ENCODE data around the gene GPR39. TPM values are rescaled to one million over a fixed set of nuclear protein-coding genes. Genes with fewer than 3 reads are reported as not detected.

Gene GPR39
- total RNA-seq, 1 experiment from 2014 or later, result 34.8 TPM

- no peaks in the 10 kb centered on the region for H3F3A ChIP-seq (ENCODE audit: low read length, unreplicated experiment)
- H3K27ac ChIP-seq (ENCODE audit: low read length), result no peak overlapping the region
- no peak for DNase-seq
- H3K4me3 ChIP-seq (ENCODE audit: low read length), result no peak overlapping the region
- no peaks in the 10 kb centered on the region for H3K9me2 ChIP-seq (replicated peaks; ENCODE audit: low read length)
- no peaks in the 10 kb centered on the region for H3K27me3 ChIP-seq (ENCODE audit: low read length)
- no peak overlapping the region for H2AFZ ChIP-seq (ENCODE audit: low read length)
- no peak for ATAC-seq
- TF ChIP-seq, protein P1, sequence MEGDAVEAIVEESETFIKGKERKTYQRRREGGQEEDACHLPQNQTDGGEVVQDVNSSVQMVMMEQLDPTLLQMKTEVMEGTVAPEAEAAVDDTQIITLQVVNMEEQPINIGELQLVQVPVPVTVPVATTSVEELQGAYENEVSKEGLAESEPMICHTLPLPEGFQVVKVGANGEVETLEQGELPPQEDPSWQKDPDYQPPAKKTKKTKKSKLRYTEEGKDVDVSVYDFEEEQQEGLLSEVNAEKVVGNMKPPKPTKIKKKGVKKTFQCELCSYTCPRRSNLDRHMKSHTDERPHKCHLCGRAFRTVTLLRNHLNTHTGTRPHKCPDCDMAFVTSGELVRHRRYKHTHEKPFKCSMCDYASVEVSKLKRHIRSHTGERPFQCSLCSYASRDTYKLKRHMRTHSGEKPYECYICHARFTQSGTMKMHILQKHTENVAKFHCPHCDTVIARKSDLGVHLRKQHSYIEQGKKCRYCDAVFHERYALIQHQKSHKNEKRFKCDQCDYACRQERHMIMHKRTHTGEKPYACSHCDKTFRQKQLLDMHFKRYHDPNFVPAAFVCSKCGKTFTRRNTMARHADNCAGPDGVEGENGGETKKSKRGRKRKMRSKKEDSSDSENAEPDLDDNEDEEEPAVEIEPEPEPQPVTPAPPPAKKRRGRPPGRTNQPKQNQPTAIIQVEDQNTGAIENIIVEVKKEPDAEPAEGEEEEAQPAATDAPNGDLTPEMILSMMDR (conservative IDR thresholded peaks at IDR 0.05; ENCODE audit: low read depth, low read length), result no peak
- TF ChIP-seq EZH2 (IDR thresholded peaks at IDR 0.05; ENCODE audit: low read length, unreplicated experiment), result no peak
- TF ChIP-seq EZH2phosphoT487 (IDR thresholded peaks at IDR 0.05; ENCODE audit: borderline replicate concordance, low read length), result no peak
- H3K9ac ChIP-seq (ENCODE audit: low read length), result no peak overlapping the region
- peaks cover 23% of the 10 kb centered on the region for H3K4me1 ChIP-seq (ENCODE audit: insufficient read depth, low read length)
- intact Hi-C loops (cut with micrococcal nuclease), result no loop called here
- no peak overlapping the region for H3K4me2 ChIP-seq (ENCODE audit: low read length)
- ChIA-PET POLR2A (ENCODE audit: unreplicated experiment) (no interaction called here), CTCF (no interaction called here)
- peaks cover 20% of the 10 kb centered on the region; the same call in 1 of the 2 replicates for H3K79me2 ChIP-seq (ENCODE audit: low read length)
- no peaks in the 10 kb centered on the region for H3K9me3 ChIP-seq (ENCODE audit: low read length)
- H4K20me1 ChIP-seq (ENCODE audit: low read length), result 0 out of 2 replicates have a peak, but pooled peaks cover 4% of the 10 kb centered on the region
- H3K36me3 ChIP-seq (ENCODE audit: low read depth, low read length), result no peaks in the 10 kb centered on the region
- BruUV-seq (replicated peaks), result no TSS peak
These were observed 145.6 kb downstream of the GPR39 start for GRCh38 chr2:132562245-132562644.

GRCh38 chr2:132564065-132564464, 147.5 kb downstream of the GPR39 start:
- intact Hi-C loops (cut with micrococcal nuclease), result no loop called here
- CTCF ChIA-PET, result no interaction called here
- H3K27ac ChIP-seq (ENCODE audit: low read length), result no peak overlapping the region

DNA sequence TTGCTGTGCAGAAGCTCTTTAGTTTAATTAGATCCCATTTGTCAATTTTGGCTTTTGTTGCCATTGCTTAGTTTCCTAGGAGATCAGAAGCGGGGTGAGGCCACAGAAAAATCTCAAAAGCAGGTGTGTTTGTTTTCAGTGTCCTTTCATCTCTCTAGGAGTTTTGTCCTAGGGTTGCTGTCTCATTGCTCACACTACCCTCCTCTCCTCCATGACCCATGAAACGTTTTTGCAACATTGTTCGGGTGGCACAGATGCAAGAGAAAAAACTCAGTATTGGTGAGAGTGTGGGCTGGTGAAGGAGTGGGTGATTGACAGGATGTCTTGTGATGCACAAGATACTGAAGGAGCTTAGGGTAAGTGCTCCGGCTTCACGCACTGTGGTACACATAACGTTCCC, 149.8 kb downstream of the GPR39 start:
- H3K9me3 ChIP-seq (ENCODE audit: low read length), result no peaks in the 10 kb centered on the region
- peaks cover 29% of the 10 kb centered on the region; the same call in 1 of the 2 replicates for H3K79me2 ChIP-seq (ENCODE audit: low read length)
- 0 out of 2 replicates have a peak, but pooled peaks cover 4% of the 10 kb centered on the region for H4K20me1 ChIP-seq (ENCODE audit: low read length)
- no peaks in the 10 kb centered on the region for H3K36me3 ChIP-seq (ENCODE audit: low read depth, low read length)
- H3K4me1 ChIP-seq (ENCODE audit: insufficient read depth, low read length), result peaks cover 9% of the 10 kb centered on the region
- H3K9me2 ChIP-seq (replicated peaks; ENCODE audit: low read length), result no peaks in the 10 kb centered on the region
- no TSS peak for BruUV-seq (replicated peaks)
- no peak overlapping the region for H3K4me3 ChIP-seq (ENCODE audit: low read length)
- TF ChIP-seq, protein P1 (conservative IDR thresholded peaks at IDR 0.05; ENCODE audit: low read depth, low read length), result no peak
- TF ChIP-seq EZH2phosphoT487 (IDR thresholded peaks at IDR 0.05; ENCODE audit: borderline replicate concordance, low read length) (no peak), EZH2 (IDR thresholded peaks at IDR 0.05; ENCODE audit: low read length, unreplicated experiment) (no peak)
- H3K4me2 ChIP-seq (ENCODE audit: low read length), result no peak overlapping the region
- POLR2A ChIA-PET (ENCODE audit: unreplicated experiment), result no interaction called here
- no peak overlapping the region for H3K9ac ChIP-seq (ENCODE audit: low read length)
- ATAC-seq (no peak), DNase-seq (no peak)
- H3K27me3 ChIP-seq (ENCODE audit: low read length), result no peaks in the 10 kb centered on the region
- intact Hi-C loops (cut with micrococcal nuclease), result no loop called here
- CTCF ChIA-PET, result no interaction called here
- no peaks in the 10 kb centered on the region for H3F3A ChIP-seq (ENCODE audit: low read length, unreplicated experiment)
- no peak overlapping the region for H3K27ac ChIP-seq (ENCODE audit: low read length)
- H2AFZ ChIP-seq (ENCODE audit: low read length), result no peak overlapping the region

More at GRCh38 chr2:132564065-132564464, 147.5 kb downstream of the GPR39 start:
- POLR2A ChIA-PET (ENCODE audit: unreplicated experiment), result no interaction called here
- H3K9me2 ChIP-seq (replicated peaks; ENCODE audit: low read length), result no peaks in the 10 kb centered on the region
- H4K20me1 ChIP-seq (ENCODE audit: low read length), result 0 out of 2 replicates have a peak, but pooled peaks cover 4% of the 10 kb centered on the region
- H3K4me1 ChIP-seq (ENCODE audit: insufficient read depth, low read length), result peaks cover 23% of the 10 kb centered on the region
- no peaks in the 10 kb centered on the region for H3K36me3 ChIP-seq (ENCODE audit: low read depth, low read length)
- H3K79me2 ChIP-seq (ENCODE audit: low read length), result peaks cover 24% of the 10 kb centered on the region; the same call in 1 of the 2 replicates
- H3K9ac ChIP-seq (ENCODE audit: low read length), result no peak overlapping the region
- H3K27me3 ChIP-seq (ENCODE audit: low read length), result no peaks in the 10 kb centered on the region
- TF ChIP-seq EZH2 (IDR thresholded peaks at IDR 0.05; ENCODE audit: low read length, unreplicated experiment) (no peak), EZH2phosphoT487 (IDR thresholded peaks at IDR 0.05; ENCODE audit: borderline replicate concordance, low read length) (no peak)
- TF ChIP-seq, protein P1 (conservative IDR thresholded peaks at IDR 0.05; ENCODE audit: low read depth, low read length), result no peak
- H3K4me3 ChIP-seq (ENCODE audit: low read length), result no peak overlapping the region
- H3F3A ChIP-seq (ENCODE audit: low read length, unreplicated experiment), result no peaks in the 10 kb centered on the region
- no peak overlapping the region for H2AFZ ChIP-seq (ENCODE audit: low read length)
- BruUV-seq (replicated peaks), result no TSS peak
- no peaks in the 10 kb centered on the region for H3K9me3 ChIP-seq (ENCODE audit: low read length)
- no peak overlapping the region for H3K4me2 ChIP-seq (ENCODE audit: low read length)
- ATAC-seq (peak; percentile 66), DNase-seq (peak; percentile 40)

Measured in PC-3 (cell line).